GM19395 (cell line): Measurements from ENCODE around the gene ANKMY1.
"Not testable (repeated sequence)": the region's sequence is repeated elsewhere in the genome, so short reads cannot be mapped to it uniquely, and the experiment has no call there.

ENCODE experiments used
- ATAC-seq: cut with Tn5 transposase; IDR thresholded peaks from one replicate; pipeline ENCODE4 v1.9.1; 2021; ENCODE audit warnings: mild to moderate bottlenecking, moderate library complexity; ENCODE audit not compliant: unreplicated experiment

Gene ANKMY1

GRCh38 chr2:240507060-240507777 lies 50.6 kb downstream of the ANKMY1 start:
- ATAC-seq: no peak

GRCh38 chr2:240506406-240507059 lies 51.3 kb downstream of the ANKMY1 start:
- no peak for ATAC-seq

GRCh38 chr2:240505910-240506309 lies 51.9 kb downstream of the ANKMY1 start:
- ATAC-seq: no peak

GRCh38 chr2:240503848-240504247 lies 53.9 kb downstream of the ANKMY1 start:
- no peak for ATAC-seq

GRCh38 chr2:240503375-240503774 lies 54.4 kb downstream of the ANKMY1 start:
- ATAC-seq: no peak

- ATAC-seq: no peak
Observed at GRCh38 chr2:240502430-240503121, 55.2 kb downstream of the ANKMY1 start.

- ATAC-seq: no peak
Observed at GRCh38 chr2:240502059-240502429, 55.7 kb downstream of the ANKMY1 start.

- ATAC-seq: no peak
Observed at GRCh38 chr2:240501531-240501991, 56.2 kb downstream of the ANKMY1 start.

- ATAC-seq: no peak
Observed at GRCh38 chr2:240500561-240501423, 57.0 kb downstream of the ANKMY1 start.

GRCh38 chr2:240499309-240500301 lies 58.2 kb downstream of the ANKMY1 start:
- no peak for ATAC-seq

GRCh38 chr2:240498958-240499260 lies 58.9 kb downstream of the ANKMY1 start:
- ATAC-seq: no peak

- no peak for ATAC-seq
Observed at GRCh38 chr2:240498171-240498957, 59.4 kb downstream of the ANKMY1 start.

- ATAC-seq: not testable (repeated sequence)
Observed at GRCh38 chr2:240497082-240497481, 60.7 kb downstream of the ANKMY1 start.

- not testable (repeated sequence) for ATAC-seq
Observed at GRCh38 chr2:240494942-240495341, 62.8 kb downstream of the ANKMY1 start.

- no peak for ATAC-seq
Observed at GRCh38 chr2:240494194-240494793, 63.5 kb downstream of the ANKMY1 start.

- ATAC-seq: no peak
Observed at GRCh38 chr2:240491483-240491882, 66.3 kb downstream of the ANKMY1 start.

- ATAC-seq: no peak
Observed at GRCh38 chr2:240482141-240482540, 75.6 kb downstream of the ANKMY1 start.

- ATAC-seq: no peak
Observed at GRCh38 chr2:240481720-240482119, 76.1 kb downstream of the ANKMY1 start.
